ENCODE measurements around the gene ELMO1.

DNA sequence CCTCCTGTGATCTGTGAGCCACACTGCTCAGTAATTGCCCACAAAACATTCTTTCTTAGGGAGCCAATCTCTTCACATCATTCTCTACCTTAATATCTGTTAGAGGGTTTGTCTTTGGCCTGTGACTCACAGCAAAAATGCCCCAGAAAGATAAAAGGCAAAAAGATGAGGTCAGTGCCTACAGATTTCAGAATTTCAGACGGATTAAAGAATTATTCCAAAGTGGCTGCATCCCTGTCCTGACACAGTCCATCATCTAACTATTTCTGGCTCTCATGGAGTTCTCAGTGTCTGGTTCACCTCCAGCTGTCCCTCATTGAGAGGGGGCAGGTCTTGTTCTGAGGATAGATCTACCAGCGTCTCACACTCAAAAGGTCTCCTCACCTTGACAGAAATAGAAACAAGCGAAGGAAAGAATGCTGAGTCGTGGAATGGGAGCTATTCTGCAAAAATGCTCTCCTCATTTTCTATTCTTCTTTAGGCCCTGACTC lies 585.8 kb downstream of the ELMO1 start:
- TF ChIP-seq EZH2 (IDR thresholded peaks at IDR 0.05; ENCODE audit: borderline replicate concordance, low read depth, low read length, poor library complexity, severe bottlenecking) (no peak), CTCF (conservative IDR thresholded peaks at IDR 0.05; ENCODE audit: low read depth, low read length) (no peak)

All from A673 (cell line).